HG02870 (cell line): ENCODE data around the gene BCR.

Source experiments
- ATAC-seq: cut with Tn5 transposase; IDR thresholded peaks from one replicate; pipeline ENCODE4 v1.9.1; 2021; ENCODE audit warnings: mild to moderate bottlenecking, moderate library complexity; ENCODE audit not compliant: unreplicated experiment

BCR gene

DNA sequence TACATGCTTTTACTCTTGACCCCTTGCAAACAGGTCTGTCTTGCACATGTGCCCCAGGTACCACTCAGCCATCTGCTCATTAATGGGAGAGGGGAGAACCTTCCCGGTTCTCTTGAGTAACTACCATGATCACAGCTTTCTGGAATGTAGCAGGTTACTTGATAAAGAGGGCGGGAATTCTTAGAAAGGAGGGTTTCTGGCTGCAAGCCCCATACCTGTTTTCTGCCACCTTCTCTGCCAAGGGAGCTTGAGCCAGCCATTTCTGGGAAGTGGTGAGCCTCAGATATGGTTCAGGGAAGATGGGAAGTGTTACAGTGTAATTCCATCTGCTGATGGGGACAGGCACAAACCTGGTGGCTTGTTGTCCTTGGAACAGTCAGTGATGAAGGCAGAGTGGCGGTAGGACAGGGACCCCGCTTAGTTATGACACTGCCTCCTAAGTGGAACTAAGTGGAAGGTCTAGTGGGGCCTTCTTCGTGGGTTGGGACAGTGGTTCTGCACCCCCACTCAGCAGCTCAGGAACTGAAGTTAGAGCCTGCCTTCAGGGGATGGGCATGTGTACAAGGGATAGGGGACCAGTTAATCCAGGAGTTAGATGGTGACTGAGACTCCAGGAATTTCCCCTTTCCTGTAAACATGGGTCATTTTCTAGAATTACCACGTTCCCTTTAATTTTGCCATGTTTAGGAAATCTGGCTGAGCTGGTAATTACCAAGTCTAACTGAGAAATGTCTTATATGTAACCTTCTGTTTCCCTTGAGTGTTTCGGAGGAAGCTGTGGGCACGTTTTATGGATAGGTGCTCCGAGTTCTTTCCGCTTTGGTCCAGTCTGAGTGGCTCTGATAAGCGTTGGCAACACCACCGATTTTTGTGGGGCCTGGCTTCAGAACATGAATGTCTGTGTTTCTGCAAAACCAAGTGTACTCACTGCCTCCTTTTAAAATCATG lies 35.3 kb downstream of the BCR start:
- no peak for ATAC-seq

DNA sequence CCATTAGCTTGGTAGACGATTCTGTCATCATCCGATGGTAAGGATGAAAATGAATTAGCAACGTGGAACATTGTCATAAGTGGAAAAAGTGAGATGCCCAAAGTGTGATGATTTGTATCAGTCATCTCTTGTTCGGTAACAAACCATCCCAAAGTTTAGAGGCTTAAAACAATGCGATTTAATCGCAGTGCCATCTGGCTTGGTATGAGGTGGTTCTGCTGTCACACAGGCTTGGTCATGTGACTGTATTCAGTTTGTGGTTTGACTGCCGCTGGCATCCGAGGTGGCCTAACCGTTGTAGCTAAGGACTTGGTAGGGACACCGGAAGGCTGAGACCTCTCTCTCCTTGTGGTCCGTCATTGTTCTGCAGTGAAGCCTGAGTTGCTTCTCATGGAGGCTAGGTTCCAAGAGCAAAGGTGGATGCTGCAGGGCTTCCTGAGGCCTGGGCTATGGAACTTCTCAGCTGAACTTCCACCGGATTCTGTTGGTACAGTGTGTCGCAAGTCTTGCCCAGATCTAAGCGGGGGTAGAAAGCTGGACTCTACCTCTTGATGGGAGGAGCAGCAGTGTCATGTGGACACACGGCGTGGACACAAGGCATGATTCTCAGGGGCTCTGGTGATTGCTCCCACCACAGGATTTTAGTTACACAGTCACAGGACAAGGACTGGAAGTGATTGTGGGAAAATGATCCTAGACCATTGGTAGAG lies 36.3 kb downstream of the BCR start:
- ATAC-seq: no peak

- ATAC-seq: no peak
Observed at GRCh38 chr22:23217171-23218052, 37.1 kb downstream of the BCR start.

- no peak for ATAC-seq
Observed at GRCh38 chr22:23218053-23218866, 38.0 kb downstream of the BCR start.

- no peak for ATAC-seq
Observed at GRCh38 chr22:23218867-23219251, 38.5 kb downstream of the BCR start.

GRCh38 chr22:23219317-23219716 lies 39.0 kb downstream of the BCR start:
- ATAC-seq: no peak

- peak; percentile 48 for ATAC-seq
Observed at GRCh38 chr22:23219822-23220484, 39.6 kb downstream of the BCR start.

GRCh38 chr22:23220485-23221350 lies 40.4 kb downstream of the BCR start:
- ATAC-seq: peak; percentile 62

DNA sequence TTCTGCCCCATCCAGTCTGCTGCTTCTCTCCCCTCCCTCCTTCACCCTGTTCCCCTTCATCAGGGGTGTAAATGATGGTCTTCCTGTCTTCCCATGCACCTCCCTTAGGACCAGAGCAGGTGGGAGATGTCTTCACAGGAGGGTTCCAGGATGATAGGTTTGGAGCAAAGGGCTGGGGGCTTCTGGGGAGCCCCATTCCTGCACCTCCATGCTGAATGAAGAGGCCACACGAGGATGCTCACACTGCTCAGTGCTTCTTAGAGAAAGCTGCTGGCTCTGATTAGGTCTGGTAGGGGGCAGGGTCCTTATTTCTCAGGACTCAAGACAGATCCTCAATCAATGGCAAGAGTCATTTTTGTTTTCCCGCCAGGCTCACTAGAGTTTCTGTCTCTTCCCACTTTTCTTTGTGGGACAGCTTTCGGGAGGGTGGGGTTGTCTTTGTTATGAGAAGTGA lies 41.1 kb downstream of the BCR start:
- ATAC-seq: no peak

- ATAC-seq: no peak
Observed at GRCh38 chr22:23222033-23222792, 41.9 kb downstream of the BCR start.

DNA sequence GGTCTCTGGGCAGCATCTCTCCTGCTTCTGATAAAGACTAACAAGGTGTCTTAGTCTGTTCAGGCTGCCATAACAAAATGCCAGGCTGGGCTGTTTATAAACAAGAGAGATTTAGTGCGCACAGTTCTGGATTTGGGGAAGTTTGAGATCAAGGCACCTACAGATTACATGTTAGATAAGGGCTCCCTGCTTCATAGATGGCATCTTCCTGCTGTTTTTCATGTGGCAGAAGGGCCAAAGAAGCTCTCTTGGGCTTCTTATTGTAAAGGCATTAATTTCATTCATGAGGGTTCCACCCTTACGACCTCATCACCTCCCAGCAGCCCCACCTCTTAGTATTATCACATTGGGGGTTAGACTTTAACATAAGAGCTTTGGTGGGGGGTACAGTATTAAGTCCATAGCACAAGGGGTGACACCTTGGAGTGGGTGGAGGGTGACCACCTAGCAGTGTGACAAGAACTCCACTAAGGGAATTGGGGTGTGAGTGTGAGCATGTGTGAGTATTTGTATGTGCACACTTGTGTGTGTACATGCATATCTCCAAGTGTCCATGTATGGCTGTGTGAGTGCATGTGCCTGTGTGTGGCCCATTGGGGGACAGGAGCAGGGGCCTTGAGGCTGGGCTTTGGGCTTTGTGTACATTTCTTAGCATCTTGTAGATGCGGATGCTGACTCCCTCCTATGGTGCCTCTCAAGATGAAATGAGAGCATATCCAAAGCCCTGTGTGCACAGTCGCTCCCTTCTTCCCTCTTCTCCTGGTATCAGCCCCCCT lies 42.7 kb downstream of the BCR start:
- ATAC-seq: no peak

DNA sequence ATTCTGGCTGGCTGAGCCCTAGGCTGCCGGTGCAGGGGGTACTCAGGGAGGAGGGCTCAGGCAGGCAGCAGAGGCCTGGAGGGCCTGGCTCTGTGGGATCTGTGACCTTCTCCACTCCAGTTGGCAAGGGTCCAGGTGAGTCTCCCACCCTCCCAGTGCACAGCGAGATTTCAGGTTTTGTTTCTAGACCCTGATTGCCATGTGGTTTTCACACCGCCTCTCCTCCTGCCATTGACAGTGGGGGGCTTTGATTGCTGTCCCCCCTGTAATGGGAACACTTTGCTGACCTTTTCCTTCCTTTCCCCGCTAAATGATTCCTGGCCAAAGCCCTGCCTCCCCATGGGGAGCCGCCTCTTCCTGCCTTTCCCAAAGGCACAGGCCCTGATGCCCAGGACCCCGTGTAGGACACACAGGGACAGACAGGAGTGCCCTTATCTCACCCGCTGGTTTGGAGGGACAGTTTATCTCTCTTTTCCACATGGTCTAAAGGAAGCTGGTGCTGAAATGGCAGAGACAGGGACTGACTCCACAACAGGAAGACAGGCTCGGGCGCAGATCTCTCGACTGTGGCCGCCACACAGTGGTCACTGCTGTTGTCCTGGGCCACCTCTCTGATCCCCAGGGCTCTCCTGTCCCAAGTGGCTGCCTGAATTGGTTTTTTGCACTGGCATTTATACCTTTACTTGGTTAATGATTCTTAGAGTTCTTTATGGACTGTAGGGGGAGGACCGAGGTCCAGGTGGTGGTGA lies 43.4 kb downstream of the BCR start:
- no peak for ATAC-seq

GRCh38 chr22:23224846-23225245 lies 44.5 kb downstream of the BCR start:
- no peak for ATAC-seq

GRCh38 chr22:23225337-23225723 lies 45.0 kb downstream of the BCR start:
- no peak for ATAC-seq

DNA sequence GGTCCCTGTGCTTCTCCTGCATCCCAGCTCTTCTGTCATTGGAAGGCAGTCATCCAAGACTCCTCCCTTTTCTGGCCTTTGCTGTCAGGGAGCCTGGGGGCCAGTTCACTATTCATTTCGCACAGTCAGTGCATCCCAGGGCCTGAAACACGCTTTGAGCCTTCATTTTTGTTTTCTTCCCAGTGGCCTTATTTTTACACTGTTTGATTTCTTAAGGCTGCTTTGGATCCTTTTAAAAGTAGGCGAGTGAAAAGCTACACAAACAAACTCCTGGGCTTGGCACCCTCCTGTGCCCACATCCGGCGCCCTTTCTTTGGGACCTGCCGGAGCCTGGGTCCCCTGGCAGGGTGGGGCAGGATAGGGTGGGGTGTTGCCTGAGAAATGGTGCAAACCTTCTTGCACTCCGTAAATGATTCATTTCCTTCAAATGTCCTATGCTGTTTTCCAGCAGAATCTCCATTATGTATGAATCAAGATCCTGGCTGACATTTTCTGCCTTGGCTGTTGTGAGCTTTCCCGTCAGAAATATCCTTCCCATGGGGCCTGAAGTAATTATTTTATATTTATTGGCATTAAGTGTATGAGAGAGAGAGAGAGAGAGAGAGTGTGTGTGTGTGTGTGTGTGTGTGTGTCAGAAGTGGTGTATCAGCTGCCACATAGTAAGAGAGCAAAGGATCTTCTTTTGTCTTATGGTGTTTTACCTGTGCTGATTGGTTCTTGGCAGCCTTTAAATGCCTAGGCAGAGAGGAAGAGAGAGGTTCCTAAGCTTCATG lies 45.6 kb downstream of the BCR start:
- ATAC-seq: no peak

DNA sequence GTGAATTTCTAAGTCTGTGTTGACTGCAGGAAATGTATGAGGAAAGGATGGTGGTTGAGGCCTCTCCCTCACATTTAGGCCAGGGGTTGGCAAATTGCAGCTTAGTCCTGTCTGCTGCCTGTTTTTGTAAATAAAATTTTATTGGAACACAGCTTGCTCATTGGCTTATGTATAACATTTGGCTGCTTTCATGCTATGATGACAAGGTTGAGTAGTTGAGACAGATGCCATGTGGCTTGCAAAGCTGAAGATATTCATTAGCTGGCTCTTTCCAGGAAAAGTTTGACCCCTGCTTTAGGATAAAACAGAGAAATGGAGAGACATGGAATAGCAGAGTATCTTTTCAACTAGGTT lies 46.2 kb downstream of the BCR start:
- ATAC-seq: no peak
